CD4-positive, alpha-beta T cell treated with Interleukin-10 for 1 hour (primary cell): ENCODE results near the gene CSNK1A1.
"Not testable (repeated sequence)": the region's sequence is repeated elsewhere in the genome, so short reads cannot be mapped to it uniquely, and the experiment has no call there.

Source experiments
- DNase-seq: peaks from one replicate; pipeline ENCODE4 v3.0.0-alpha.2; 2020

The CSNK1A1 gene

DNA sequence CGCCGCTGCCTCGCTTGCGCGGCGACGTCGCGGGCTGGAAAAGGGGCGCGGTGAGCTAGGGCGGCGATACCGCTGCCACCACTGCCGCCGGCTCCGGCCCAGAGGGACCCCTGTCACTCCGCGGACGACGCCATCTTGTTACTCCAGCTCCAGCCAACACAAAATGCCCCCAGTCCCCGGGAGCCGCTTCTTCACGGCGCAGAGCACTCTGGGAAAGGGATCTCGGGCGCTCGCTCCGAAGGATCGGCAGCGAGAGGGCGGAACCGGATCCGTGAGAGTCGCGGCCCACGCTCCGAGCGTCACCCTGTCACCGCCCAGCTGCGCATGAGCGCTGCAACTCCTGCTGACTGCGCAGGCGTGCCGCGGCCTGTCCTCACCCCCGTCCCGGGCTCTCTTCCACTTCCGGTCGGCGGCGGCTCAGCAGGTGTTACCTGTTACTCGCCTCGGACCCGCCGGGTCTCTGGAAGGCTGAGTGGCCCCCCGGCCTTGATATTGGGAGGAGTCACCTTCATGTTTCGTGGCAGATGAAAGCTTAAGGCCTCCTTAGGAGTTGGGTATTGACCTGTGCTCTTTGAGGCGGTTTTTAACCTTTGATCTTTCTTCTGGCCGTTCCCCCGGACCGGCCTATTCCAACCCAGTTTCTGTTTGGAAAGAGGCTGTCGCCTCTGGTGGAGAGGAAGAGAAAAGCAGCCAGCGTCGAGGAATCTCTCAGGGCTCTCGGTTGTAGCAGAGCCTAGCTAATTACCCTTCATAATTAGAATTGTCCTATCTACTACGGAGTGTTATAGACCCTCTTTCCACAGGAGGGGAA lies at the start of gene CSNK1A1:
Gene CSNK1A1 (minus strand): TSS at position 213 of the 811 bp plus-strand sequence. CDS start 475 bp downstream, outside the sequence.
- peak; percentile 99 for DNase-seq

GRCh38 chr5:149600932-149601331 lies 49.7 kb upstream of the CSNK1A1 start:
- DNase-seq = no peak

DNA sequence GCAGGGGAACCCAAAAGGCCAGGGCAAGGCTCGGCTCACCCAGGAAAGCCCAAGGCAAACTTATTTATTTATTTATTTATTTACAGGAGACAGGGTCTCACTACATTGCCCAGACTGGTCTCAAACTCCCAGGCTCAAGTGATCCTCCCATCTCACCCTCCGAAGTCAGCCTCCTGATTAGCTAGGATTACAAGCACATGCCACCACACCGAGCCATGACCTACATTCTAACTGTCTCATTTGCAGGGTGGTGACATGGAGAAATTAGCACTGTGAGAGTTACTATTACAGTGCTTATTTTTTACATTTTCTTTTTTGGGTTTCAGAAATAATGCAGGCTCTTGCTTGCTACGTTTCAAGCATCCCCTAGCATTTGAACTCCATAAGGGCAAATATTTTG lies 48.1 kb upstream of the CSNK1A1 start:
- no peak for DNase-seq

GRCh38 chr5:149598966-149599365 lies 47.7 kb upstream of the CSNK1A1 start:
- DNase-seq = no peak

GRCh38 chr5:149598234-149598633 lies 47.0 kb upstream of the CSNK1A1 start:
- DNase-seq = not testable (repeated sequence)

DNA sequence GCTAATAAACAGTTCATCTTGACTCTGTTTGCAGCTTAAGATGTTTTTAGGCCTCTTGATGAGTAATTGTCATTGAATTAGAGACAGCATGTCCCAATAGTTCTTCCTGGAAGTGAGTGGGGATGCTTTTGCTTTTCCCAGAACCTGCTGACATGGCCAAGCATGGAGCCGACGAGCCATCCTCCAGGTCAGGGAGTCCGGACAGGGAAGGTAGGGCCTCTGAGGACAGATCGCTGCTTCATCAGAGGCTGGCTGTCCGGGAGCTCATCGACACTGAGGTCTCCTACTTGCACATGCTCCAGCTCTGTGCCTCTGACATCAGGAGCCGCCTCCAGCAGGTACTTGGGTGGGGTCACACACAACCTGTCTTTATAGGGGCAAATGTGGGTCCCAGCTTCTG lies 46.4 kb upstream of the CSNK1A1 start:
- DNase-seq = no peak

- no peak for DNase-seq
These were observed 45.5 kb upstream of the CSNK1A1 start for GRCh38 chr5:149596712-149597111.

DNA sequence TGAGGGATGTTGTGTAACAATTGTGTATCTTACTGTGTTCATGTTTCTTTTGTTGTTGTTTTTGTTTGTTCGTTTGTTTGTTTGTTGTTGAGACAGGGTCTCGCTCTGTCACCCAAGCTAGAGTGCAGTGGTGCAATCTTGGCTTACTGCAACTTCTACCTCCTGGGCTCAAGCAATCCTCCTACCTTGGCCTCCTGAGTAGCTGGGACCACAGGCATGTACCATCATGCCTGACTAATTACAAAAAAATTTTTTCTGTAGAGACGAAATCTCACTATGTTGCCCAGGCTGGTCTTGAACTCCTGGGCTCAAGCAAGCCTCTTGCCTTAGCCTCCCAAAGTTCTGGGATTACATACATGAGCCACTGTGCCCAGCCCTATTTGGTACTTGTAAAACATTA lies 43.9 kb upstream of the CSNK1A1 start:
- DNase-seq = not testable (repeated sequence)

DNA sequence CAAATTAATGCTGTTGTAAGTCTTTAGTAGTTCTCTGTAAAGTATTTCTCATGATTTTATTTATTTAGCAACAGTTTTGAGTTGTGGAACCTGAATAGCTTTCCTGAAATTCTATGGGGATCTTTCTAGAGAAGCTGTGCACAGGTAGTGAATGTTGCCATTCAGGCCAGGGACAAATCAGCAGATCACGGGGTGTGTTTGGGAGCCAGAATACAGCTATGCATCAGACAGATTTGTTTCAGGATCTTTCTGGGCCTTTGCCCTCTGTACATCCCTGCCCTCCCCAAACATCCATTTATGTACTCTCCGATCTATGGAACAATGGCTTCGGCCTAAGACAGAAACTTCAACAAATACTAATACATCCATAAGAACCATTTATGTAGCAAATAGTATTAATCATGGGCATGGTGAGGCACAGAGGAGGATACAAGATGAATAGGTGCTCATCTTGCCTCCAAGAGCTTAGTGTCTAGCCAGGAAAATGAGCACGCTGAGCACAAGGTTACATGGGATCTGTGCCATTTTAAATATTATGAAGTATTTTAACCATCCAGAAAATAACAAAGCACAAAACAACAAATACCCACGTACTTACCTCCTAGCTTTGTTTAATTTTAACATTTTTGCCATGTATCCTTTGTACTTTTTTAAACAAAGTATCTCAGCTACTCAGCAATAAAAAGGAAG lies 43.1 kb upstream of the CSNK1A1 start:
- DNase-seq = no peak

- no peak for DNase-seq
These were observed 42.1 kb upstream of the CSNK1A1 start for GRCh38 chr5:149593370-149593769.

DNA sequence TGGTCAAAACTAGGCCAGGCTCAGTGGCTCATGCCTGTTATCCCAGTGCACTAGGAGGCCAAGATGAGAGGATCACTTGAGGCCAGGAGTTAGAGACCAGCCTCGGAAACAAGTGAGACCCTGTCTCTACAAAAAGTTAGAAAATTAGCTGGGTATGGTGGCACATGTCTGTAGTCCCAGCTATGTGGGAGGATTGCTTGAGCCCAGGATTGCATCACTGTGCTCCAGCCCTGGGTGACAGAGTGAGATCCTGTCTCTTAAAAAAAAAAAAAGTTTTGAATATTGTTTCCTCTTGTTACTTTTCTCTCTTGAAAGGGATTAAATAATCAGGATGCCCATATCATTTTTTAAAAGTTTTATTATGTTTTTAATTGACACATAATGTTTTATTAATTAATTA lies 37.7 kb upstream of the CSNK1A1 start:
- DNase-seq = no peak

DNA sequence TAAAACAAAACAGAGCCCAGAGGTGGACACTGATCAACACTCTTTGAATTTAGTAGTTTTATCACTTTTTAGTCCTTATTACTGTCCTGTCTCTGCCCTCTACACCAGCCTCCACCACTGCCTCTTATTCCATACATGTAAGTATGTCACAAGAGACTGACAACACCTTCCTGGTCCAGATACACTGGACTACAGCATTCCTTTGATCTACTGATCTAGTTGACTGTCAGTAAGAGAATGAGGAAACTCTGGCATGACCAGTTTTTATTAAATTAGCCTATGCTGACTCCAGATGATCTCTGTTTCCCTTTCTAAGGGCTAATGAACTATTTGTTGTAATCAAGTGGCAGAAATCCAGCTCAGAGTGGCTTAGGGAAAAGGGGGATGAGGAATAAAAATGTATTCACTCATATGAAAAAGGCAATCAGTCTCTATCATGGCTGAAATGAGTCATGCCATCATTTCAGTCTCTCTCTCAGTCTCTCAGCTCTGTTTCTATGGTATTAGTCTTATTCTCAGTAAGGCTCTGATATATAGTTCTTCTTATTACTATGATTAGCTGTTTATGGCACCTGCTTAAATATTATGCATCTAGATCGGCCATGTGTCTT lies 35.6 kb upstream of the CSNK1A1 start:
- DNase-seq = no peak

GRCh38 chr5:149585910-149586309 lies 34.7 kb upstream of the CSNK1A1 start:
- DNase-seq = no peak

DNA sequence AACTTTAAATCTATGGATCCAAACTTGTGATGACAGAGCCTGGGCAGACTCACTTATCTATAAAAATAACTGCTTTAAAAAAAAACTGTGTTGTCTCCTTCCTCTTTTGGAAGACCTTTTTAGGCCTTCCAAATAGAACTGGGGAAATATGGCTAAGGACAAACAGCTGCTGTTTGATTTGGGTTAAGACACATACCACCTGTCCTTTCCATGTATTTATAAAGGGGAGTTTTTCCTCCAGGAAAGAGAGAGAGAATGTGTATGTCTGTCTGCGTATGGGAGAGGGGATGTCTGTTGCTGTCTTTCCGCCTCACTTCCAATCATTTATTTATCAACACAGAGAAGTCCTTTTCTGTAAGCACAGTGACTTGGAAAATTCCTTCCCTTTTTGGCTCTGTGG lies 32.9 kb upstream of the CSNK1A1 start:
- DNase-seq = no peak

GRCh38 chr5:149583394-149583793 lies 32.2 kb upstream of the CSNK1A1 start:
- DNase-seq = no peak

DNA sequence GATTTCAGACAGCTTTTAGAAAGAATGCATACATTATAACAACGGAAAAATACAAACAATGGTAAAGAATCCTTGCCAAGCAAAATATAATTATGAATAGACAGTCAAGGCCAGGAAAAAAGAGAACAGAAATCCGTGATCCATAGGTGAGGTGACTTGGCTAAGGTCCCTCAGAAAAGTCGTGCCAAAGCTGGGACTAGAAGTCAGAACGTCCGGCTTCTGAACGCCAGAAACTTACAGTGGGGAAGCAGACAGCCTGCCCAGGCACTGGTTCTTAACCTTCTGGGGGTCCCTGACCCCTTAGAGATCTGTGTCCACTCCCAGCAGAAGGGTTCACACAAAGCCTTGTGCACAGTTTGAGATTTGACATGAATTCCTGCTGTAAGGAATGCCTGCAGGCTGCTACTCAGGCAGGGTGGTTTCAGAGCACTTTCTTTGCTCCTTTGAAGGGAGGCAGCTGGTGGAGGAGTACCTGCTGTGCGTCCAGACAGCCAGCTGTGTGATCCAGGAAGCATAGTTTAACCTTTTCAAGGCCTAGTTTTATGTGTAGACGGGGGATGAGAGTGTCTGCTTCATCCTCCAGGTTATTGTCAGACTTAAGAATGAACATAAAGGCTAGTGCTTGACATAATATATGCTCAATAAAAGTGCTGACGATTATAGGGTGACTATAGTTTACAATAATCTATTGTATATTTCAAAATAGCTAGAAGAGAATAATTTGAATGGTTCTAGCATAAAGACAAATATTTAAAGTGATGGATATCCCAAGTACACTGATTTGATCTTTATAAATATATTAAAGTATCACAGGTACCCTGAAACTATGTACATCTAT lies 30.9 kb upstream of the CSNK1A1 start:
- DNase-seq = no peak

GRCh38 chr5:149581192-149581861 lies 30.1 kb upstream of the CSNK1A1 start, which contains the start of gene ARHGEF37:
TSS of gene ARHGEF37 (plus strand) at chr5:149581498. CDS start at chr5:149597770, 16,272 bp downstream.
- DNase-seq = peak; percentile 31

DNA sequence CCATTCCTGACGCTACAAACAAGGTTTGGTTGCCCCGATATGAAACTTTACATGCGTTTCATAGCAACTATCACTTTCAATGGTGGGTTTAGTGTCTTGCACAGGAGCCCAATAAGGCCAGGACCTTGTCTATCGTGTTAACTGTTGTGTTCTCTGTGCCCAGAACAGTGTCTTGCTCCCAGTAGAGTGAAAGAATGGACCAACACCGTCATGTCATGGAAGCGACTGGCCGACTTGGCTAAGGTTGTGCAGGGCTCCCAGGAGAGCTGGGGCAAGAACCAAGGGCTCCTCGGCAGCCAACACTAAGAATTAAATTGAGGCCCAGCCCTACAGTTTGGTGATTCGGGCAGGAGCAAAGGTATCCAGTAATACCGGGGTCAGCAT lies 29.6 kb upstream of the CSNK1A1 start:
- DNase-seq = no peak

DNA sequence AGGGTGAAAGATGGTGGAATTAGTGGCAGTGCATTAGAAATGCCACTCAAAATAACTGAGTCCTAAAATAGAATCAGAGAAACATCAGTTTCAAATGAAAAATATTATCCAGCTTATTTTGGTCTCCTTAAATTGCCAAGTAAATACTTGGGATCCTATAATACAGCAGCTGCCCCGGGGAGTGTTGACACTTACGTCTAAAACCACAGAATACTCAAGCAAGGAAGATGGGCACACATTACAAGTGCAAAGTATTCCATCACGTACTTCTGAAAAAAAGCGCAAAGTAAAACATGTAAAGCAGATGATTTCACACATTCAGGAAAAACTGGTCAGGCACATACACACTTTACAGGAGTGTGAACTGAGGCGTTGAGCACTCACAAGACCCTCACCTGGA lies 27.7 kb upstream of the CSNK1A1 start:
- no peak for DNase-seq

GRCh38 chr5:149576021-149576420 lies 24.8 kb upstream of the CSNK1A1 start:
- peak; percentile 19 for DNase-seq

GRCh38 chr5:149575131-149575530 lies 23.9 kb upstream of the CSNK1A1 start:
- DNase-seq = no peak

DNA sequence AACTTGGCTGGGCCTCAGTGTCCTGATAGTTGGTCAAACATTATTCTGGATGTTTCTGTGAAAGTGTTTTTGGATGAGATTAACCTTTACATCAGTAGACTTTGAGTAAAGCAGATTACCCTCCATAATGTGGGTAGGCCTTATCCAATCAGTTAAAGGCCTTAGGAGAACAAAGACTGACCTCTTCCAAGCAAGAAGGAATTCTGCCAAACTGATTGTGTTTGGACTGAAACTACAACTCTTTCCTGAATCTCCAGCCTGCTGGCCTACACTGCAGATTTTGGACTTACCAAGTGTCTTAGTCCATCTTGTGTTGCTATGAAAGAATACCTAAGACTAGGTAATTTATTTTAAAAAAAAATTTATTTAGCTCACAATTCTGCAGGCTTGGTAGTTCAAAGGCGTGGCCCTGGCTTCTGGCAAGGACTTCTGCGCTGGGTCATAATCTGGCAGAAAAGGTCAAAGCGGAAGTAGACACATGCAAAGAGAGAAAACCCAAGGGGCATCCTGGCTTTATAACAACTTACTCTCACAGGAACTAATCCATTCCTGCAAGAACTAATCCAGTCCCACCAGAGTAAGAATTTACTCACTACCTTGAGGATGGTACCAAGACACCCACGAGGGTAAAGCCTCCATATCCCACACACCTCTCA lies 21.5 kb upstream of the CSNK1A1 start:
- DNase-seq = no peak
